HepG2 (cell line): ENCODE data around the gene ESPN. TPM values are rescaled to one million over a fixed set of nuclear protein-coding genes. Genes with fewer than 3 reads are reported as not detected.

Source experiments
- ARID4A ChIP-seq: sonication (generic); formaldehyde crosslinking; IDR thresholded peaks from 2 replicates; pipeline ENCODE4 v1.5.0; 2020; ENCODE audit warnings: mild to moderate bottlenecking, missing genetic modification reagents, borderline replicate concordance
- BRD4 ChIP-seq: sonication (generic); formaldehyde crosslinking; IDR thresholded peaks from 2 replicates; pipeline ENCODE4 v1.4.0; 2020; ENCODE audit warnings: missing genetic modification reagents
- HMG20A ChIP-seq: IDR thresholded peaks from 2 replicates; pipeline ENCODE4 v1.6.1; 2016; ENCODE audit warnings: borderline replicate concordance
- HNF4A ChIP-seq: sonication (generic); formaldehyde crosslinking; IDR thresholded peaks from 2 replicates; pipeline ENCODE4 v1.4.0; 2020; ENCODE audit warnings: missing genetic modification reagents
- RFX3 ChIP-seq: IDR thresholded peaks from 2 replicates; pipeline ENCODE4 v1.6.1; 2016; ENCODE audit warnings: missing biosample characterization, missing genetic modification reagents
- SAFB2 ChIP-seq: sonication (generic); formaldehyde crosslinking; IDR thresholded peaks from 2 replicates; pipeline ENCODE4 v1.5.1; 2020; ENCODE audit warnings: missing genetic modification reagents, low read depth, mild to moderate bottlenecking, borderline replicate concordance
- ZMYM2 ChIP-seq: sonication (generic); formaldehyde crosslinking; IDR thresholded peaks from 2 replicates; pipeline ENCODE4 v1.8.0; 2022; ENCODE audit warnings: mild to moderate bottlenecking, missing genetic modification reagents
- ZNF205 ChIP-seq: IDR thresholded peaks from 2 replicates; pipeline ENCODE4 v1.6.1; 2018; ENCODE audit warnings: missing biosample characterization, missing genetic modification reagents
- ZNF432 ChIP-seq: sonication (generic); formaldehyde crosslinking; IDR thresholded peaks from 2 replicates; pipeline ENCODE4 v1.5.0; 2020; ENCODE audit warnings: missing genetic modification reagents, mild to moderate bottlenecking, borderline replicate concordance
- ZNF607 ChIP-seq: sonication (generic); formaldehyde crosslinking; IDR thresholded peaks from 2 replicates; pipeline ENCODE4 v1.5.1; 2020; ENCODE audit warnings: missing genetic modification reagents, mild to moderate bottlenecking, borderline replicate concordance
- ZNF878 ChIP-seq: sonication (generic); formaldehyde crosslinking; IDR thresholded peaks from 2 replicates; pipeline ENCODE4 v1.8.1; 2023; ENCODE audit warnings: mild to moderate bottlenecking, missing genetic modification reagents, moderate library complexity
- polyA plus RNA-seq, 8 experiments: library from polyadenylated mRNA; depleted of rRNA in 3 of 8; stranded (reverse) in 7 of 8; unstranded in 1 of 8; fragments of >200 nt; fragmentation: Illumina TruSeq in 4 of 8; extraction: Trizol in 4 of 8; gene quantifications; 2 replicates each; pipeline versions ENCODE4 v1.2.1 to v1.2.3, GENCODE V29; 2011 to 2016; ENCODE audit warnings: low read depth in 4 of 8, missing spikeins in 1 of 8, mixed read lengths in 1 of 8; ENCODE audit not compliant: insufficient read depth in 1 of 8
- total RNA-seq, 5 experiments: library from RNA; depleted of rRNA; stranded (reverse); fragments of >200 nt; fragmentation: Illumina TruSeq; extraction: Trizol; gene quantifications; 2 replicates each; pipeline ENCODE4 v1.2.3, GENCODE V29; 2016; ENCODE audit warnings: low read depth in 1 of 5
- TF ChIP-seq, protein P1 (sequence below), 2 experiments: sonication (generic) in 1 of 2; formaldehyde crosslinking in 1 of 2; IDR thresholded peaks; 2 replicates each; pipeline versions ENCODE4 v1.6.1 to v1.9.0; 2014 to 2022; ENCODE audit warnings: antibody characterized with exemption in 1 of 2, borderline replicate concordance in 1 of 2, inconsistent platforms in 1 of 2, low read depth in 1 of 2, missing genetic modification reagents in 1 of 2
- TF ChIP-seq, protein P2 (sequence below): sonication (generic); formaldehyde crosslinking; IDR thresholded peaks from 2 replicates; pipeline ENCODE4 v1.5.0; 2020; ENCODE audit warnings: missing genetic modification reagents, mild to moderate bottlenecking, borderline replicate concordance
- TF ChIP-seq, protein P3 (sequence below): sonication (generic); formaldehyde crosslinking; IDR thresholded peaks from 2 replicates; pipeline ENCODE4 v1.5.0; 2020; ENCODE audit warnings: mild to moderate bottlenecking, low read depth, missing genetic modification reagents, borderline replicate concordance

The ESPN gene
- total and polyA plus RNA-seq, 2 of the 13 experiments (the other 11 are each of a cell fraction or from before 2014, with no cell fraction given), result 48.6 to 54.2 TPM

DNA sequence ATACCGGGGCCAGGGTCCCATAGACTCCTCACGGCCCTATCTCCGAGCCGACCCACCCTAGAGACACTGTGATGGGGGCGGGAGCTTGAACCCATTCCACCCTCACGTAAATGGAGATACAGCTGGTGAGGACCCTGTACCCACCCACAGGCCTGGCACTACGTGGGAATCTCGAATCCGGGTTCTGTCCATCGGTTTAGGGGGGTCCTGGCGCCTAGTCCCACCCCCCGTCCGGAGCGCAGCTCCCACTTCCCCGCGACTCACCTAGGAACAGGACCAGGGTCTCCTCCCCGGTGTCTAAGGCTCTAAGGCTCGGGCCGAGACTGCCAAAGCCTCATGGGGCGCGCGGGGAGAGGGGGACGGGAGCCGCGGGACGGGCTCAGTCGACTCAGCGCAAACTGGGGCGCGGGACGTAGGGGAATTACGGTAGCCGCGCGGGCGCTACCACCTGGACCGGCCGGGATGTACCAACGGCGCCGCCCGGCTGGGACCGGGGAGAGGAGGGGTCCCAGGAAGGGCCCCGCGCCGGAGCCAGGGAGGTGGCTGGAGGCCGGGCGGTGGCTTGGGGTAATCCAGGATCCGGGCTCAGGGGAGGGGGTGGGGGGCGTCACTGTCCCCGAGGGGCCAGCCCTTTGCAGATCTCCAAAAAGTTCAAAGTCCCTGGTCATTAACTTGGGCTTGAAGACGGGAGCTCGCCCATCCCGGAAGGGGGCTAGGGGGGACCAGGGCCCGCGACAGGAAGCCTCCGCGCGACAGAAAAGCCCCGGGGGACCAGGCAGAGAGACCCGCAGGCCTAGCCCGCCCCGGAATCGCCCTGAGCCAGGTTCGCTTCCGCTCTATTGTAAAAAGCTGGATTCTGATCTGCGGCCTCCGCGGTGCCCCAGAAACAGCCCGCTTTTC is 65.9 kb downstream of the ESPN start (continued):
- TF ChIP-seq, protein P1, sequence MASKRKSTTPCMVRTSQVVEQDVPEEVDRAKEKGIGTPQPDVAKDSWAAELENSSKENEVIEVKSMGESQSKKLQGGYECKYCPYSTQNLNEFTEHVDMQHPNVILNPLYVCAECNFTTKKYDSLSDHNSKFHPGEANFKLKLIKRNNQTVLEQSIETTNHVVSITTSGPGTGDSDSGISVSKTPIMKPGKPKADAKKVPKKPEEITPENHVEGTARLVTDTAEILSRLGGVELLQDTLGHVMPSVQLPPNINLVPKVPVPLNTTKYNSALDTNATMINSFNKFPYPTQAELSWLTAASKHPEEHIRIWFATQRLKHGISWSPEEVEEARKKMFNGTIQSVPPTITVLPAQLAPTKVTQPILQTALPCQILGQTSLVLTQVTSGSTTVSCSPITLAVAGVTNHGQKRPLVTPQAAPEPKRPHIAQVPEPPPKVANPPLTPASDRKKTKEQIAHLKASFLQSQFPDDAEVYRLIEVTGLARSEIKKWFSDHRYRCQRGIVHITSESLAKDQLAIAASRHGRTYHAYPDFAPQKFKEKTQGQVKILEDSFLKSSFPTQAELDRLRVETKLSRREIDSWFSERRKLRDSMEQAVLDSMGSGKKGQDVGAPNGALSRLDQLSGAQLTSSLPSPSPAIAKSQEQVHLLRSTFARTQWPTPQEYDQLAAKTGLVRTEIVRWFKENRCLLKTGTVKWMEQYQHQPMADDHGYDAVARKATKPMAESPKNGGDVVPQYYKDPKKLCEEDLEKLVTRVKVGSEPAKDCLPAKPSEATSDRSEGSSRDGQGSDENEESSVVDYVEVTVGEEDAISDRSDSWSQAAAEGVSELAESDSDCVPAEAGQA (IDR thresholded peaks at IDR 0.05; ENCODE audit: low read depth), result no peak
- TF ChIP-seq, protein P1 (CRISPR knock-in tag; IDR thresholded peaks at IDR 0.05; ENCODE audit: borderline replicate concordance), result no peak
- TF ChIP-seq SAFB2 (CRISPR knock-in tag), result no peak
- TF ChIP-seq ZNF878 (CRISPR knock-in tag), result no peak
- TF ChIP-seq ZNF432 (CRISPR knock-in tag), result peak; percentile 12; the same call in 1 of the 2 replicates
- TF ChIP-seq ARID4A (CRISPR knock-in tag), result peak; percentile 77
- TF ChIP-seq ZNF205 (CRISPR knock-in tag), result peak; percentile 19
- TF ChIP-seq HMG20A (CRISPR knock-in tag), result no peak
- 0 out of 2 replicates have a peak, but pooled peaks have one; percentile 32 for TF ChIP-seq ZNF607 (CRISPR knock-in tag)
- TF ChIP-seq, protein P2, sequence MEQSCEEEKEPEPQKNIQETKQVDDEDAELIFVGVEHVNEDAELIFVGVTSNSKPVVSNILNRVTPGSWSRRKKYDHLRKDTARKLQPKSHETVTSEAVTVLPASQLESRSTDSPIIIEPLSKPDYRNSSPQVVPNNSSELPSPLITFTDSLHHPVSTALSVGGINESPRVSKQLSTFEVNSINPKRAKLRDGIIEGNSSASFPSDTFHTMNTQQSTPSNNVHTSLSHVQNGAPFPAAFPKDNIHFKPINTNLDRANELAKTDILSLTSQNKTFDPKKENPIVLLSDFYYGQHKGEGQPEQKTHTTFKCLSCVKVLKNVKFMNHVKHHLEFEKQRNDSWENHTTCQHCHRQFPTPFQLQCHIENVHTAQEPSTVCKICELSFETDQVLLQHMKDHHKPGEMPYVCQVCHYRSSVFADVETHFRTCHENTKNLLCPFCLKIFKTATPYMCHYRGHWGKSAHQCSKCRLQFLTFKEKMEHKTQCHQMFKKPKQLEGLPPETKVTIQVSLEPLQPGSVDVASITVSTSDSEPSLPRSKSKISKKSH, result no peak; the same call in 1 of the 2 replicates
- TF ChIP-seq ZMYM2 (CRISPR knock-in tag), result no peak
- peak; percentile 22 for TF ChIP-seq HNF4A (CRISPR knock-in tag)
- TF ChIP-seq, protein P3, sequence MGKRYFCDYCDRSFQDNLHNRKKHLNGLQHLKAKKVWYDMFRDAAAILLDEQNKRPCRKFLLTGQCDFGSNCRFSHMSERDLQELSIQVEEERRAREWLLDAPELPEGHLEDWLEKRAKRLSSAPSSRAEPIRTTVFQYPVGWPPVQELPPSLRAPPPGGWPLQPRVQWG (CRISPR knock-in tag), result no peak
- no peak for TF ChIP-seq RFX3 (CRISPR knock-in tag)
- TF ChIP-seq BRD4, result 0 out of 2 replicates have a peak, but pooled peaks have one; percentile 2
